DND-41 (cell line): Measurements from ENCODE around the gene BTBD2.

Experiments used
- ATAC-seq: fragments of 200-7000 bp; cut with Tn5 transposase; 3 replicates; pipeline ENCODE4 v1.9.1; 2021; ENCODE audit warnings: low read depth; ENCODE audit not compliant: insufficient read depth
- DNase-seq: peaks from one replicate; pipeline ENCODE4 v3.0.0-alpha.2; 2020
- H2AFZ ChIP-seq: 2 replicates; pipeline ENCODE4 v1.6.0; 2012; ENCODE audit warnings: low read depth, low read length
- H3K27ac ChIP-seq: 2 replicates; pipeline ENCODE4 v1.5.1; 2012; ENCODE audit warnings: low read length, inconsistent platforms
- H3K27me3 ChIP-seq: fragments of 200-600 bp; sonication (generic); 2 replicates; pipeline ENCODE4 v1.6.0; 2012; ENCODE audit warnings: low read length, mild to moderate bottlenecking, inconsistent platforms; ENCODE audit not compliant: insufficient read depth, poor library complexity
- H3K36me3 ChIP-seq: 2 replicates; pipeline ENCODE4 v1.5.1; 2012; ENCODE audit warnings: low read length, inconsistent platforms; ENCODE audit not compliant: insufficient read depth
- H3K4me1 ChIP-seq: 2 replicates; pipeline ENCODE4 v1.5.1; 2012; ENCODE audit warnings: mild to moderate bottlenecking, low read length; ENCODE audit not compliant: insufficient read depth
- H3K4me2 ChIP-seq: 2 replicates; pipeline ENCODE4 v1.6.0; 2012; ENCODE audit warnings: mild to moderate bottlenecking, moderate library complexity, low read length, inconsistent platforms; ENCODE audit not compliant: insufficient read depth
- H3K4me3 ChIP-seq, 2 experiments: fragments of 200-600 bp in 1 of 2; shearing (Covaris generic) in 1 of 2; 2 replicates each; pipeline ENCODE4 v1.5.1; 2012 to 2016; ENCODE audit warnings: inconsistent platforms in 2 of 2, low read length in 2 of 2, mild to moderate bottlenecking in 2 of 2, low read depth in 1 of 2, moderate library complexity in 1 of 2
- H3K79me2 ChIP-seq: 2 replicates; pipeline ENCODE4 v1.6.0; 2012; ENCODE audit warnings: low read length, inconsistent platforms; ENCODE audit not compliant: insufficient read depth
- H3K9ac ChIP-seq: 2 replicates; pipeline ENCODE4 v1.6.0; 2012; ENCODE audit warnings: low read depth, mild to moderate bottlenecking, inconsistent platforms, low read length, moderate library complexity
- H3K9me3 ChIP-seq: 2 replicates; pipeline ENCODE4 v1.5.1; 2012; ENCODE audit warnings: low read length, moderate library complexity, mild to moderate bottlenecking, inconsistent platforms; ENCODE audit not compliant: insufficient read depth, severe bottlenecking
- H4K20me1 ChIP-seq: 2 replicates; pipeline ENCODE4 v1.6.0; 2012; ENCODE audit warnings: low read length; ENCODE audit not compliant: insufficient read depth
- EZH2 ChIP-seq: IDR thresholded peaks from 3 replicates; pipeline ENCODE4 v1.6.1; 2012; ENCODE audit warnings: borderline replicate concordance, low read depth, mild to moderate bottlenecking, moderate library complexity, low read length, inconsistent platforms; ENCODE audit not compliant: severe bottlenecking
- TF ChIP-seq, protein P1 (sequence below): IDR thresholded peaks from 2 replicates; pipeline ENCODE4 v1.5.1; 2012; ENCODE audit warnings: borderline replicate concordance, low read length, moderate library complexity, mild to moderate bottlenecking; ENCODE audit not compliant: poor library complexity, severe bottlenecking; ENCODE audit errors: extremely low read depth

The BTBD2 gene

DNA sequence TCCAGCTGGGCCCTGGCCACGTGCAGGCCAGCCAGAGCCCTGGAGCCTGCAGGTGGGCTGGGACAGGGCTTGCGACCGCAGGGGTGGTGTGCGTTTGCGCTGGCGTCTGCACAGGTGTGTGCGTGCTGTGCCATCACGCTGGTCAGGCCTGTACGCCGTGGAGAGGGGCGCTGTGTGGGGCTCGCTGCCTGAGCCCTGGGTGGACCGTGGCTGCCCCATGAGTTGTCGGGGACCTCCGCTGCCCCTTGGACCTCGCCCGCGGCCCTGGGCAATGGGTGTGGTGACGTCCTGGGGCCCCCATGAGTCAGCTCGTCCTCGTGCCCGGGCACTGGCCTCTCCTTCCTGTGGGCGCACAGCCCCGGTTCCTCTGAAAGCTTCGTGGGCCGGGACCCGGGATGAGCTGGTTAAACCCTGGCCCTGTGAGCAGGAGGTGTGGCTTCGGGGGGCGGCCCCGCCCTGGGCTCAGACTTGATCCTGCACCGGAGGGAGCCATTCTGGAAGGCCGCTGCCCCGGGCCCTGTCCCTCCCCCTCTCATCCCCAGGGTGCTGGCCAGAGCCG lies 67.8 kb downstream of the BTBD2 start:
- no peak overlapping the region for H3K9ac ChIP-seq
- H3K27ac ChIP-seq, result no peak overlapping the region
- TF ChIP-seq, protein P1, sequence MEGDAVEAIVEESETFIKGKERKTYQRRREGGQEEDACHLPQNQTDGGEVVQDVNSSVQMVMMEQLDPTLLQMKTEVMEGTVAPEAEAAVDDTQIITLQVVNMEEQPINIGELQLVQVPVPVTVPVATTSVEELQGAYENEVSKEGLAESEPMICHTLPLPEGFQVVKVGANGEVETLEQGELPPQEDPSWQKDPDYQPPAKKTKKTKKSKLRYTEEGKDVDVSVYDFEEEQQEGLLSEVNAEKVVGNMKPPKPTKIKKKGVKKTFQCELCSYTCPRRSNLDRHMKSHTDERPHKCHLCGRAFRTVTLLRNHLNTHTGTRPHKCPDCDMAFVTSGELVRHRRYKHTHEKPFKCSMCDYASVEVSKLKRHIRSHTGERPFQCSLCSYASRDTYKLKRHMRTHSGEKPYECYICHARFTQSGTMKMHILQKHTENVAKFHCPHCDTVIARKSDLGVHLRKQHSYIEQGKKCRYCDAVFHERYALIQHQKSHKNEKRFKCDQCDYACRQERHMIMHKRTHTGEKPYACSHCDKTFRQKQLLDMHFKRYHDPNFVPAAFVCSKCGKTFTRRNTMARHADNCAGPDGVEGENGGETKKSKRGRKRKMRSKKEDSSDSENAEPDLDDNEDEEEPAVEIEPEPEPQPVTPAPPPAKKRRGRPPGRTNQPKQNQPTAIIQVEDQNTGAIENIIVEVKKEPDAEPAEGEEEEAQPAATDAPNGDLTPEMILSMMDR, result no peak
- TF ChIP-seq EZH2, result no peak
- peaks cover 41% of the 10 kb centered on the region for H3K36me3 ChIP-seq
- H3K27me3 ChIP-seq, result no peaks in the 10 kb centered on the region
- H3K4me1 ChIP-seq, result peaks cover 19% of the 10 kb centered on the region
- no peaks in the 10 kb centered on the region for H3K9me3 ChIP-seq
- H3K4me2 ChIP-seq, result no peak overlapping the region
- peaks cover 94% of the 10 kb centered on the region for H3K79me2 ChIP-seq
- no peak overlapping the region for H3K4me3 ChIP-seq
- DNase-seq (no peak), ATAC-seq (no peak)
- peaks cover 81% of the 10 kb centered on the region for H4K20me1 ChIP-seq
- no peak overlapping the region for H2AFZ ChIP-seq

DNA sequence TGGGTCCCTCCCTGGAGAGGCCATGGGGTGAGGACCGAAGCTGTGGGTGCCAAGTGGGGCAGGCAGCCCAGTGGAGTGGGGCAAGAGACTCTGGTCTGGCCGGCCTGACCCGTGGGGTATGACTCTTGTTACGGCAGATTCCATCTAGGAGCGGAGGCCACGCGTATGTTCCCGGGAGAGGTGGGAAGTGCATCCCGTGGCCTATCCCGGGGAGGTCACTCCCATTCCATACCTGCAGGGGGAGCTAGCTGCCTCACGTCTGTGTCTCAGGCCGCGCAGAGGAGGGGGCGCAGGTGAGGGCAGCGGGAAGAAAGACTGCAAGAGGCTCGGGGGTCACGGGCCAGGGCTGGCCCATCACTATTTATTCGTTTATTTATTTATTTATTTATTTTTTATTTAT lies 69.6 kb downstream of the BTBD2 start:
- H3K36me3 ChIP-seq, result peaks cover 31% of the 10 kb centered on the region
- TF ChIP-seq EZH2, result no peak
- TF ChIP-seq, protein P1, result peak; percentile 78
- H2AFZ ChIP-seq, result no peak overlapping the region
- peak; percentile 45 for DNase-seq
- no peak overlapping the region for H3K4me2 ChIP-seq
- H3K79me2 ChIP-seq, result peaks cover 94% of the 10 kb centered on the region
- no peak overlapping the region for H3K4me3 ChIP-seq
- H3K9me3 ChIP-seq, result no peaks in the 10 kb centered on the region
- H3K9ac ChIP-seq, result no peak overlapping the region
- no peak for ATAC-seq
- H3K4me1 ChIP-seq, result peaks cover 26% of the 10 kb centered on the region
- H3K27ac ChIP-seq, result no peak overlapping the region
- H4K20me1 ChIP-seq, result peaks cover 80% of the 10 kb centered on the region
- H3K27me3 ChIP-seq, result no peaks in the 10 kb centered on the region

DNA sequence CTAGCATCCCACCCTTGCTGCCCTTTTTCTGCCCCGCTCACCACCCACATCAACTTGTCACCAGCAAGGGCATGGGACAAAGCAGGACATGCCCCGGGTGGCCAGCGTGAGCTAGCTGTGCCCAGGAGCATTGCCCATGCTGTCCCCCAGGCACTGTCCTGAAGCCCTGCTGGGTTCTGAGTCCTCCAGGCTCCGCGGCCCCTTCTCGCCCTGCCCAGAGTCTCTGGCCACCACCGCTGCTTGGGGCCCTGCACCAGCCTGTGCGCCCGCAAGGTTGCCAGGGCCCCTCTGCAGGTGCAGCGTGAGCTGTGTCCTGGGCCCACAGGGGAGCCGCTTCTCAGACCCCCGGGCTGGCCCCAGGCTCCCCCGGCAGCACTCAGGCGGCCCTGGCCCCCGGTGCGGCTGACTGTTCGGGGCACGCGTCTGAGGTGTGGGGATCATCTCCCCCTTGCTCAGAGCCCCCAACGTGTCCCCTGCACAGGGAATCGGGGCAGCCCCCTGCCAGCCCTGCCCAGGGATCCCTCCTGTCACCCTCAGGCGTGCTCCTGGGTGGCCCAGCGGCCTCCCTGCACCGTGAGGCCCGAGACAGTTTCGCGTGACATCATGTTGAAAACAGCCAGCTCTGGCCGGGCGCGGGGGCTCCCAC lies 70.5 kb downstream of the BTBD2 start:
- TF ChIP-seq EZH2, result no peak
- TF ChIP-seq, protein P1, result no peak
- Histone ChIP-seq H3K27ac (no peak overlapping the region), H3K9ac (no peak overlapping the region), H3K9me3 (no peaks in the 10 kb centered on the region), H3K27me3 (no peaks in the 10 kb centered on the region), H3K4me3 (no peak overlapping the region), H3K79me2 (peaks cover 89% of the 10 kb centered on the region), H2AFZ (no peak overlapping the region), H4K20me1 (peaks cover 74% of the 10 kb centered on the region), H3K4me2 (0 out of 2 replicates have a peak overlapping the region, but pooled peaks have one; percentile 94), H3K36me3 (peaks cover 31% of the 10 kb centered on the region), H3K4me1 (peaks cover 31% of the 10 kb centered on the region)
- ATAC-seq (no peak), DNase-seq (no peak)
